ENCODE data around the gene CFL1. TPM values are rescaled to one million over a fixed set of nuclear protein-coding genes. Genes with fewer than 3 reads are reported as not detected.

CFL1 gene
- total and polyA plus RNA-seq, 2 of the 4 experiments (the other 2 are of a cell fraction) = 960 to 2,231 TPM

GRCh38 chr11:65854161-65854592, 3.8 kb downstream of the CFL1 start:
- H4K20me1 ChIP-seq (ENCODE audit: insufficient read depth, low read length) = peaks cover 79% of the 10 kb centered on the region
- 100% methylated on average over 1 of the region's 4 CpGs; no CpG with 5 or more reads in 1 of the 2 experiments for WGBS, 2 experiments (ENCODE audit: extremely low coverage in 2 of 2, insufficient read length in 1 of 2)

More at GRCh38 chr11:65854161-65854592, 3.8 kb downstream of the CFL1 start:
- BruUV-seq (replicated peaks) = no TSS peak
- in situ Hi-C loops (cut with MboI; ENCODE audit: low sequenced_read_pairs) = no loop called here
- Histone ChIP-seq H2AFZ (replicated peaks; ENCODE audit: low read length, poor library complexity) (no peak overlapping the region), H3K4me1 (ENCODE audit: control insufficient read depth, insufficient read depth, low read length) (peaks cover 4% of the 10 kb centered on the region), H2BK15ac (ENCODE audit: low read depth, low read length) (no peak overlapping the region), H3K4me3 (ENCODE audit: insufficient read depth, low read depth, low read length) (no peak overlapping the region), H3K56ac (ENCODE audit: extremely low read depth, insufficient read depth, low read length) (no peak overlapping the region), H3K14ac (replicated peaks; ENCODE audit: low read depth, low read length) (no peak overlapping the region), H3K23ac (ENCODE audit: low read depth, low read length) (no peak overlapping the region), H3K27me3 (ENCODE audit: control insufficient read depth, insufficient read depth, low read length) (no peaks in the 10 kb centered on the region), H2AK5ac (ENCODE audit: low read depth, low read length) (no peak overlapping the region), H3K27ac (ENCODE audit: insufficient read depth, low read length) (no peak overlapping the region), H2BK5ac (ENCODE audit: low read depth, low read length, poor library complexity, severe bottlenecking) (no peak overlapping the region), H3K18ac (ENCODE audit: low read depth, low read length) (no peak overlapping the region), H3K9me1 (ENCODE audit: insufficient read depth, low read length) (peaks cover 29% of the 10 kb centered on the region), H4K5ac (ENCODE audit: low read depth, low read length) (no peak overlapping the region), H4K91ac (ENCODE audit: insufficient read depth, low read depth, low read length) (no peak overlapping the region), H3K9ac (ENCODE audit: low read depth, low read length) (no peak overlapping the region), H3K79me1 (ENCODE audit: low read depth in 1 of 2, low read length in 2 of 2) (peaks cover 20 to 60% of the 10 kb centered on the region in 2 experiments), H2BK120ac (ENCODE audit: low read depth, low read length) (no peak overlapping the region), H2AK9ac (replicated peaks; ENCODE audit: low read depth, low read length, poor library complexity) (no peak overlapping the region), H2BK20ac (ENCODE audit: low read depth, low read length) (no peak overlapping the region), H3K4ac (ENCODE audit: low read depth, low read length) (no peak overlapping the region), H3K9me3 (ENCODE audit: control insufficient read depth, insufficient read depth, low read length) (no peaks in the 10 kb centered on the region), H3K4me2 (ENCODE audit: low read depth, low read length) (no peak overlapping the region), H3K36me3 (ENCODE audit: control insufficient read depth, insufficient read depth, low read length) (peaks cover 59% of the 10 kb centered on the region), H4K8ac (ENCODE audit: low read depth in 2 of 2, low read length in 2 of 2) (no peak overlapping the region)
- dilution Hi-C loops (cut with HindIII; ENCODE audit: low sequenced_read_pairs, unreplicated experiment) = no loop called here
- ATAC-seq (ENCODE audit: low read depth) = no peak
- no peak for DNase-seq
- TF ChIP-seq, protein P1, sequence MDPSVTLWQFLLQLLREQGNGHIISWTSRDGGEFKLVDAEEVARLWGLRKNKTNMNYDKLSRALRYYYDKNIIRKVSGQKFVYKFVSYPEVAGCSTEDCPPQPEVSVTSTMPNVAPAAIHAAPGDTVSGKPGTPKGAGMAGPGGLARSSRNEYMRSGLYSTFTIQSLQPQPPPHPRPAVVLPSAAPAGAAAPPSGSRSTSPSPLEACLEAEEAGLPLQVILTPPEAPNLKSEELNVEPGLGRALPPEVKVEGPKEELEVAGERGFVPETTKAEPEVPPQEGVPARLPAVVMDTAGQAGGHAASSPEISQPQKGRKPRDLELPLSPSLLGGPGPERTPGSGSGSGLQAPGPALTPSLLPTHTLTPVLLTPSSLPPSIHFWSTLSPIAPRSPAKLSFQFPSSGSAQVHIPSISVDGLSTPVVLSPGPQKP (IDR thresholded peaks at IDR 0.05; ENCODE audit: borderline replicate concordance, low read depth, low read length) = no peak
- TF ChIP-seq CHD1 (IDR thresholded peaks at IDR 0.05; ENCODE audit: low read depth, low read length) (no peak), FOS (IDR thresholded peaks at IDR 0.05; ENCODE audit: low read depth, low read length) (no peak), MXI1 (IDR thresholded peaks at IDR 0.05; ENCODE audit: borderline replicate concordance, low read depth, low read length) (no peak), RFX5 (IDR thresholded peaks at IDR 0.05; ENCODE audit: low read depth, low read length) (no peak), CEBPB (IDR thresholded peaks at IDR 0.05; ENCODE audit: low read depth, low read length) (no peak), SMC3 (IDR thresholded peaks at IDR 0.05; ENCODE audit: low read depth, low read length) (no peak), BHLHE40 (IDR thresholded peaks at IDR 0.05; ENCODE audit: low read depth, low read length) (no peak), RCOR1 (IDR thresholded peaks at IDR 0.05; ENCODE audit: insufficient replicate concordance, low read length) (no peak), MAFK (IDR thresholded peaks at IDR 0.05; ENCODE audit: low read depth, low read length) (no peak)
- TF ChIP-seq, protein P2, sequence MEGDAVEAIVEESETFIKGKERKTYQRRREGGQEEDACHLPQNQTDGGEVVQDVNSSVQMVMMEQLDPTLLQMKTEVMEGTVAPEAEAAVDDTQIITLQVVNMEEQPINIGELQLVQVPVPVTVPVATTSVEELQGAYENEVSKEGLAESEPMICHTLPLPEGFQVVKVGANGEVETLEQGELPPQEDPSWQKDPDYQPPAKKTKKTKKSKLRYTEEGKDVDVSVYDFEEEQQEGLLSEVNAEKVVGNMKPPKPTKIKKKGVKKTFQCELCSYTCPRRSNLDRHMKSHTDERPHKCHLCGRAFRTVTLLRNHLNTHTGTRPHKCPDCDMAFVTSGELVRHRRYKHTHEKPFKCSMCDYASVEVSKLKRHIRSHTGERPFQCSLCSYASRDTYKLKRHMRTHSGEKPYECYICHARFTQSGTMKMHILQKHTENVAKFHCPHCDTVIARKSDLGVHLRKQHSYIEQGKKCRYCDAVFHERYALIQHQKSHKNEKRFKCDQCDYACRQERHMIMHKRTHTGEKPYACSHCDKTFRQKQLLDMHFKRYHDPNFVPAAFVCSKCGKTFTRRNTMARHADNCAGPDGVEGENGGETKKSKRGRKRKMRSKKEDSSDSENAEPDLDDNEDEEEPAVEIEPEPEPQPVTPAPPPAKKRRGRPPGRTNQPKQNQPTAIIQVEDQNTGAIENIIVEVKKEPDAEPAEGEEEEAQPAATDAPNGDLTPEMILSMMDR (conservative IDR thresholded peaks at IDR 0.05; ENCODE audit: low read depth, low read length) = no peak
- TF ChIP-seq, protein P3, sequence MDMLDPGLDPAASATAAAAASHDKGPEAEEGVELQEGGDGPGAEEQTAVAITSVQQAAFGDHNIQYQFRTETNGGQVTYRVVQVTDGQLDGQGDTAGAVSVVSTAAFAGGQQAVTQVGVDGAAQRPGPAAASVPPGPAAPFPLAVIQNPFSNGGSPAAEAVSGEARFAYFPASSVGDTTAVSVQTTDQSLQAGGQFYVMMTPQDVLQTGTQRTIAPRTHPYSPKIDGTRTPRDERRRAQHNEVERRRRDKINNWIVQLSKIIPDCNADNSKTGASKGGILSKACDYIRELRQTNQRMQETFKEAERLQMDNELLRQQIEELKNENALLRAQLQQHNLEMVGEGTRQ (IDR thresholded peaks at IDR 0.05; ENCODE audit: low read depth, low read length) = no peak
- ChIA-PET CTCF (no interaction called here), POLR2A (ENCODE audit: unreplicated experiment) (no interaction called here)
- intact Hi-C loops (cut with micrococcal nuclease) = no loop called here
